GM12873 (cell line): Measurements from ENCODE around the gene ACTR3.

Experiments used
- TF ChIP-seq, protein P1 (sequence below): IDR thresholded peaks from 2 replicates; pipeline ENCODE4 v1.5.1; 2012; ENCODE audit warnings: low read depth, mild to moderate bottlenecking, moderate library complexity, low read length, control low read depth; ENCODE audit not compliant: insufficient read depth; ENCODE audit errors: missing control alignments

ACTR3 gene

DNA sequence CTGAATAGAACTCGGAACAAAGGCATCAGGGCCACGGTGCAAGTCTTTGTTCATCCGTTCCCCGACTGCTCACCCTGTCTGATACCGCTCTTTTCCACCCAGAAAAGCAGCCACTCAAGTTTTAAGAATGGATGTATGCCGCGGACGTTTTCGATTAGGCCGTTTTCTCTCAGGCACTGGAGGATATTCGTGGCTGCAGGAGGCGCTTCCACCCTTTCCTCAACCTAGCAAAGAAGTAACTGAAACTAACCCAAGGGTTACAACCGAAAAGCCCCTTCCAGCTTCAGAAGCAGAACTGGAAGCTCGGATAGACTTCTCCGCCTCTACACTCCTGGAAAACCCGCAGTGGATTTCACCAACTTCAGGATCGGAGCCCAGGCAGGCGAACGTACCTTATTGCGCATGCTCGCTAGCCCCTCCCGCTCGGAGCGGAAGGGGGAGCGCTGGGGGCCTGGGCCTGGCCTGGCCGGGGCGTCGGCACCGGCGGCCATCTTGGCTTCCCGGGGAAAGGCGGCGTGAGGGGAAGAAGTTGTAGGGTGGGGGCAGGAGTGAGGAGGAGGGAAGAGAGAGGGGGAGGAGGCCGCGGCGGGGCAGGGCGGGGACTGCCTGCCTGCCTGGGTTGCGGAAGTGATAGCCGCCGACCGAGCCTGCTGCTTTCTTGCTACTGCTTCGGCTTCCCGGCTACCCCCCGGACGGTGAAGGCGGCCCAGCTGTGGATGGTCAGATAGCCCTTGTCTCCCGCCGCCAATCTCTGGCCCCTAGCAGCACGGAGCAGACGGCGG is at the start of gene ACTR3:
Gene ACTR3, plus strand, starts transcription at position 619 of the 782 bp plus-strand sequence. CDS start 191 bp downstream, outside the sequence.
- TF ChIP-seq, protein P1, sequence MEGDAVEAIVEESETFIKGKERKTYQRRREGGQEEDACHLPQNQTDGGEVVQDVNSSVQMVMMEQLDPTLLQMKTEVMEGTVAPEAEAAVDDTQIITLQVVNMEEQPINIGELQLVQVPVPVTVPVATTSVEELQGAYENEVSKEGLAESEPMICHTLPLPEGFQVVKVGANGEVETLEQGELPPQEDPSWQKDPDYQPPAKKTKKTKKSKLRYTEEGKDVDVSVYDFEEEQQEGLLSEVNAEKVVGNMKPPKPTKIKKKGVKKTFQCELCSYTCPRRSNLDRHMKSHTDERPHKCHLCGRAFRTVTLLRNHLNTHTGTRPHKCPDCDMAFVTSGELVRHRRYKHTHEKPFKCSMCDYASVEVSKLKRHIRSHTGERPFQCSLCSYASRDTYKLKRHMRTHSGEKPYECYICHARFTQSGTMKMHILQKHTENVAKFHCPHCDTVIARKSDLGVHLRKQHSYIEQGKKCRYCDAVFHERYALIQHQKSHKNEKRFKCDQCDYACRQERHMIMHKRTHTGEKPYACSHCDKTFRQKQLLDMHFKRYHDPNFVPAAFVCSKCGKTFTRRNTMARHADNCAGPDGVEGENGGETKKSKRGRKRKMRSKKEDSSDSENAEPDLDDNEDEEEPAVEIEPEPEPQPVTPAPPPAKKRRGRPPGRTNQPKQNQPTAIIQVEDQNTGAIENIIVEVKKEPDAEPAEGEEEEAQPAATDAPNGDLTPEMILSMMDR, result no peak

DNA sequence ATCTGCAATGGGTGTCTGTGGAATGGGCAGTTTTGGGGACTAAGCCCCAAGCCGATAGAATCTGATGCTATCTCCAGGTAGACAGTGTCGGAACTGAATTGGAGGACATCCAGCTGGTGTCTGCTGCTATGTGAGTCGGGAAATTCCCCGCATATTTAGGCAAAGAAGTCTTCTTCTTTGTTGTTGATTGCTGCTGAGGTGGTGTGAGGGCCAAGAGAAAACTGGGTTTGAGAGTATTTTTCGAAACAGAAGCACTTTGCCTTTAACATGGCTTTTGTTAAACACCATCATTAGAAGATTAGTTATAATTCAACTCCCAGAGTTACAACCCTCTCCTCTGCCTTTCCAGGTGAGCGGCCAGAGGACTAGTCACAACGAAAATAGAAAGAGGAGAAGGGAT is 49.4 kb upstream of the ACTR3 start:
- TF ChIP-seq, protein P1, result no peak

DNA sequence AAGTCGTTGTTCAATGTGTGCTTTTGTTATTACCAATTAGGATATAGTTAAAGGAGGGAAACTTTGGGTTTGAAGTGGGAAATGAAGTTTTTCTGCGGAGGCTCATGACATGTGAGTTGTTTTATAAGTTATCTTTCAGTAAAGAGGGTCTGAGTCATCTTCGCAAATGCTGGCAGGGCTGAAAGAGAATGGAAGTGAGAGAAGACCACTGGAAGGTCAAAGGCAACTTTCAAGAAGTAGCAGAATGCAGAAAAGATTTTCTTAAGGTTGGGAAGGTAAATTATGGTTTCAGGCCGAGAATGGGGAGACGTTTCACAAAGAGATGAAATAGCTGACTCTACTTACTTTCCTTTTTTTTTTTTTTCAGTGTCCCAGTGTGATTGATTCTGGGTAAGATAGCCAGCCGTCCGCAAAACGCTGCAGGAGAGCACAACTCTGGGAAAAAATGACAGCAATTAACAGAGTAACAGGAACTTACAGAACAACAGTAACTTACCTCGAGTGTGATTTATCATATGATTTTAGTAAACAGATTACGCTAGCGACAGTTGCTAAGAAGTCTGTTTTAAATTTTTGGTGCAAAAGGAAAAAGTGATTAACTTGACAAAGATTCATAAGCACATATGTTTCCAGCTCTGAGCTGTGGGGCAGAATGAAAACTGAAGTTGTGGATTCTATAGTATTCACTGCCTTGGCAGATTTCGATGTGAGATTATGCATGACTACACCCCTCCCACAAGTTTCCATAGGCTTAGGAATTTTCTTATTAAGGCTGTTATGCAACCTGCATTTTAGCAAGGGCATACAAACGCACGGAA is 46.8 kb upstream of the ACTR3 start:
- TF ChIP-seq, protein P1, result no peak

DNA sequence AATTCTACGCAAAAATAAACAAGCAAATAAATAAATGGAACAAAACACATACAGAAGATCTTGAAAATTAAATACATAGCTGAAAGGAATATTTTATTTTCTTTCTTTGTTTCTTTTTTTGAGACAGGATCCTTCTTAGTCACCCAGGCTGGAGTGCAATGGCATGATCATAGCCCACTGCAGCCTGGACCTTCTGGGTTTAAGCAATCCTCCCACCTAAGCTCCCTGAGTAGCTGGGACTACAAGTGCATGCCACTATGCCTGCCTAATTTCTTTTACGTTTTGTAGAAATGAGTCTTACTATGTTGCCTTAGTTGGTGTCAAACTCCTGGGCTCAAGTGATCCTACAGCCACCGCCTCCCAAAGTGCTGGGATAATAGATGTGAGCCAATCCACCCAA is 44.6 kb upstream of the ACTR3 start:
- TF ChIP-seq, protein P1, result no peak

DNA sequence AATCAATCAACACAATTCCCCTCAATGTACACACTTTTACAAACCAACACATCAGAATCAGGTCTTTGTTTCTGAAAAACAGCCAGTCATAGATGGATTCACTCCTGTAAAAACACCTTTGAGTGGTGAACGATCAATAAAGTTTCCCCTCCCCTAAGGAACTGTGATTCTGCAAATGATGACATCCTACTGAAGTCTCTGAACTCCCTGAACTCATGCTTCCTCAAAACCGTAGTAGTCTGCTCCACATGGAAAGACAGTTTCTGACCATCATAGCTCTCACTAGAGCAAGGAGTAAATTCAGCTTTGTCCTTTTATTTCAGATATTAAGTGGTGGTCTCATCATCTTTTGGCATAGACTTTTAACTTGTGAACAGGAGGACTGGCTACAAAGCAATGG is 43.5 kb upstream of the ACTR3 start:
- TF ChIP-seq, protein P1, result no peak

DNA sequence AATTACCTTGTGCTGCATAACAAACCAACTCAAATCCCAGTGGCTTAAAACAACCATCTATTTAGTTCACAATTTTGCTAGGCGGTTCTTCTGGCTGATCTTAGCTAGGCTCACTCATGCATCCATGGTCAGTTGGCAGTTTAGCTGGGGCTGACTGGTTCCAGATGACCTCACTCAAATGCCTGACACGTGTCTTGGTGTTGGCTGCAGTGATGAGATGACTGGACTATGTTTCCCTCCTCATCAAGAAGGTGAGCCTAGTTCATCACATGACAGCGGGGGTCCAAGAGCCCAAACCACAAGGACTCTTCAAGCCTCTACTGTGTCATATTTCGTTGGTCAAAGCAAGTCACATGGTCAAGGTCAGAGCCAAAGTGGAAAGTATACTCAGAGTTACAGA is 42.7 kb upstream of the ACTR3 start:
- TF ChIP-seq, protein P1, result no peak

DNA sequence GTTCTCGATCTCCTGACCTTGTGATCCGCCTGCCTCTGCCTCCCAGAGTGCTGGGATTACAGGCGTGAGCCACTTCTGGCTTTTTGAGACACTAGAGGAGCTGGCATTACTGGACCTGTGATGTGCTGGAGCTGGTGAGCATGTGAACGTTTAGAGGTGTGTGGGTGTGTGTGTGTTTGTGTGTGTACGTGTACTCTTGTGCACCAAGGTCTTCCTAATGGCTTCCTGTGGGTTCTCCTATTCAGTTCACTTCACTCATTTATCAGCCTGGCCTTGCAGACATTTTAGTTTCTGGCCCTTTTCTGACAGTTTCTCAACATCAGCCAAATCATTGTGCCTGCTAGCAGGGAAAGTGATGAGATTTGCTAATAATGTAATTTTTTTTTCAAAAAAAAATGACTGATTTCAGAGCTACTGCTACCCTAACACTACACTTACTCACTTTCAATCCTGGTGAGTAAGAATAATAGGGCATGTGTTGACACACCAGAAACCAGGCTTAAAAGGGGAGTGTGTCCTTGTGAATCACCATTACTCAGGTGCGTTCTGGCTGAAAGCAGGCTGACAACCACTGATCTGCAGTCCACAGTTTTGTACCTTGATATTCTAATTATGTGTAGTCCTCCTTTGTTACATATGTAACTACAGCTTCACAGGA is 41.0 kb upstream of the ACTR3 start:
- TF ChIP-seq, protein P1, result no peak
